ENCODE measurements around the gene KIF2A.

DNA sequence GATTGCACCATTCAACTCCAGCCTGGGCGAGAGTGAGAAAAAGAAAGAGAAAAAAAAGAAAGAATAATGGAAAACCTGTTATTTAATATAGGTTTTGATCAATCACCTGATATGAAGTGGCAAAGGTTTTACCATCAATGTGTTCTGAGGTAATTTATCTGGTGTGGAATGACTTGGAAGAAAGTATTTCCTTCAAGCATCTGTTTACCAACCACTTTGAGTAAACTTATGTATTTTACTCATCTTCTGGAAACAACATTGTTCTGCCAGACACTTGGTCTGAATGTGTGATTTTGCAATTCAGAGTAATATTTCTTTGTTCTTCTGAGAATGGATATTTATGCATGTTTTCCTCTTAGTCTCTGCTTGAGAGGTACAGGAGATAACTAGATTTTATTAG lies 24.3 kb downstream of the KIF2A start:
- TF ChIP-seq, protein P1, sequence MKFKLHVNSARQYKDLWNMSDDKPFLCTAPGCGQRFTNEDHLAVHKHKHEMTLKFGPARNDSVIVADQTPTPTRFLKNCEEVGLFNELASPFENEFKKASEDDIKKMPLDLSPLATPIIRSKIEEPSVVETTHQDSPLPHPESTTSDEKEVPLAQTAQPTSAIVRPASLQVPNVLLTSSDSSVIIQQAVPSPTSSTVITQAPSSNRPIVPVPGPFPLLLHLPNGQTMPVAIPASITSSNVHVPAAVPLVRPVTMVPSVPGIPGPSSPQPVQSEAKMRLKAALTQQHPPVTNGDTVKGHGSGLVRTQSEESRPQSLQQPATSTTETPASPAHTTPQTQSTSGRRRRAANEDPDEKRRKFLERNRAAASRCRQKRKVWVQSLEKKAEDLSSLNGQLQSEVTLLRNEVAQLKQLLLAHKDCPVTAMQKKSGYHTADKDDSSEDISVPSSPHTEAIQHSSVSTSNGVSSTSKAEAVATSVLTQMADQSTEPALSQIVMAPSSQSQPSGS (CRISPR knock-in tag; IDR thresholded peaks at IDR 0.05), result no peak
- TF ChIP-seq, protein P2, sequence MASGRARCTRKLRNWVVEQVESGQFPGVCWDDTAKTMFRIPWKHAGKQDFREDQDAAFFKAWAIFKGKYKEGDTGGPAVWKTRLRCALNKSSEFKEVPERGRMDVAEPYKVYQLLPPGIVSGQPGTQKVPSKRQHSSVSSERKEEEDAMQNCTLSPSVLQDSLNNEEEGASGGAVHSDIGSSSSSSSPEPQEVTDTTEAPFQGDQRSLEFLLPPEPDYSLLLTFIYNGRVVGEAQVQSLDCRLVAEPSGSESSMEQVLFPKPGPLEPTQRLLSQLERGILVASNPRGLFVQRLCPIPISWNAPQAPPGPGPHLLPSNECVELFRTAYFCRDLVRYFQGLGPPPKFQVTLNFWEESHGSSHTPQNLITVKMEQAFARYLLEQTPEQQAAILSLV (CRISPR knock-in tag; IDR thresholded peaks at IDR 0.05; ENCODE audit: borderline replicate concordance), result no peak
- TF ChIP-seq, protein P3, sequence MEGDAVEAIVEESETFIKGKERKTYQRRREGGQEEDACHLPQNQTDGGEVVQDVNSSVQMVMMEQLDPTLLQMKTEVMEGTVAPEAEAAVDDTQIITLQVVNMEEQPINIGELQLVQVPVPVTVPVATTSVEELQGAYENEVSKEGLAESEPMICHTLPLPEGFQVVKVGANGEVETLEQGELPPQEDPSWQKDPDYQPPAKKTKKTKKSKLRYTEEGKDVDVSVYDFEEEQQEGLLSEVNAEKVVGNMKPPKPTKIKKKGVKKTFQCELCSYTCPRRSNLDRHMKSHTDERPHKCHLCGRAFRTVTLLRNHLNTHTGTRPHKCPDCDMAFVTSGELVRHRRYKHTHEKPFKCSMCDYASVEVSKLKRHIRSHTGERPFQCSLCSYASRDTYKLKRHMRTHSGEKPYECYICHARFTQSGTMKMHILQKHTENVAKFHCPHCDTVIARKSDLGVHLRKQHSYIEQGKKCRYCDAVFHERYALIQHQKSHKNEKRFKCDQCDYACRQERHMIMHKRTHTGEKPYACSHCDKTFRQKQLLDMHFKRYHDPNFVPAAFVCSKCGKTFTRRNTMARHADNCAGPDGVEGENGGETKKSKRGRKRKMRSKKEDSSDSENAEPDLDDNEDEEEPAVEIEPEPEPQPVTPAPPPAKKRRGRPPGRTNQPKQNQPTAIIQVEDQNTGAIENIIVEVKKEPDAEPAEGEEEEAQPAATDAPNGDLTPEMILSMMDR (CRISPR knock-in tag; IDR thresholded peaks at IDR 0.05), result no peak
- no peak for TF ChIP-seq EZH2 (conservative IDR thresholded peaks at IDR 0.05; ENCODE audit: low read depth, low read length)
